ENCODE results near the gene RACK1.

- TF ChIP-seq ZNF274 (IDR thresholded peaks at IDR 0.05; ENCODE audit: borderline replicate concordance, extremely low read depth, low read length) (no peak), KDM1A (IDR thresholded peaks at IDR 0.05; ENCODE audit: borderline replicate concordance, low read length) (no peak), POLR2AphosphoS5 (IDR thresholded peaks at IDR 0.05; ENCODE audit: low read depth, low read length) (no peak), POLR2A (IDR thresholded peaks at IDR 0.05; ENCODE audit: control extremely low read depth in 1 of 2, low read depth in 2 of 2, low read length in 2 of 2) (no peak), EP300 (IDR thresholded peaks at IDR 0.05; ENCODE audit: borderline replicate concordance in 1 of 2, low read depth in 2 of 2, low read length in 2 of 2) (no peak), RXRA (IDR thresholded peaks at IDR 0.05; ENCODE audit: insufficient read depth, low read depth, low read length) (no peak), CHD2 (IDR thresholded peaks at IDR 0.05; ENCODE audit: low read length) (no peak)
- TF ChIP-seq, protein P1, sequence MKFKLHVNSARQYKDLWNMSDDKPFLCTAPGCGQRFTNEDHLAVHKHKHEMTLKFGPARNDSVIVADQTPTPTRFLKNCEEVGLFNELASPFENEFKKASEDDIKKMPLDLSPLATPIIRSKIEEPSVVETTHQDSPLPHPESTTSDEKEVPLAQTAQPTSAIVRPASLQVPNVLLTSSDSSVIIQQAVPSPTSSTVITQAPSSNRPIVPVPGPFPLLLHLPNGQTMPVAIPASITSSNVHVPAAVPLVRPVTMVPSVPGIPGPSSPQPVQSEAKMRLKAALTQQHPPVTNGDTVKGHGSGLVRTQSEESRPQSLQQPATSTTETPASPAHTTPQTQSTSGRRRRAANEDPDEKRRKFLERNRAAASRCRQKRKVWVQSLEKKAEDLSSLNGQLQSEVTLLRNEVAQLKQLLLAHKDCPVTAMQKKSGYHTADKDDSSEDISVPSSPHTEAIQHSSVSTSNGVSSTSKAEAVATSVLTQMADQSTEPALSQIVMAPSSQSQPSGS (IDR thresholded peaks at IDR 0.05; ENCODE audit: low read length): no peak
- TF ChIP-seq, protein P2, sequence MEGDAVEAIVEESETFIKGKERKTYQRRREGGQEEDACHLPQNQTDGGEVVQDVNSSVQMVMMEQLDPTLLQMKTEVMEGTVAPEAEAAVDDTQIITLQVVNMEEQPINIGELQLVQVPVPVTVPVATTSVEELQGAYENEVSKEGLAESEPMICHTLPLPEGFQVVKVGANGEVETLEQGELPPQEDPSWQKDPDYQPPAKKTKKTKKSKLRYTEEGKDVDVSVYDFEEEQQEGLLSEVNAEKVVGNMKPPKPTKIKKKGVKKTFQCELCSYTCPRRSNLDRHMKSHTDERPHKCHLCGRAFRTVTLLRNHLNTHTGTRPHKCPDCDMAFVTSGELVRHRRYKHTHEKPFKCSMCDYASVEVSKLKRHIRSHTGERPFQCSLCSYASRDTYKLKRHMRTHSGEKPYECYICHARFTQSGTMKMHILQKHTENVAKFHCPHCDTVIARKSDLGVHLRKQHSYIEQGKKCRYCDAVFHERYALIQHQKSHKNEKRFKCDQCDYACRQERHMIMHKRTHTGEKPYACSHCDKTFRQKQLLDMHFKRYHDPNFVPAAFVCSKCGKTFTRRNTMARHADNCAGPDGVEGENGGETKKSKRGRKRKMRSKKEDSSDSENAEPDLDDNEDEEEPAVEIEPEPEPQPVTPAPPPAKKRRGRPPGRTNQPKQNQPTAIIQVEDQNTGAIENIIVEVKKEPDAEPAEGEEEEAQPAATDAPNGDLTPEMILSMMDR (IDR thresholded peaks at IDR 0.05; ENCODE audit: control extremely low read depth in 1 of 3, insufficient read depth in 1 of 3, low read depth in 1 of 3, low read length in 3 of 3): no peak
Measured at GRCh38 chr5:181224390-181225229, 19.1 kb downstream of the RACK1 start.
